Psoas muscle (tissue), 8 donors: Measurements from ENCODE around the gene TNFSF10. TPM values are rescaled to one million over a fixed set of nuclear protein-coding genes. Genes with fewer than 3 reads are reported as not detected.

ENCODE experiments used
- ATAC-seq, 4 donors: fragments of 200-7000 bp; cut with Tn5 transposase; one replicate each; pipeline ENCODE4 v1.9.1; 2020; ENCODE audit warnings: moderate library complexity in 3 of 4, mild to moderate bottlenecking in 2 of 4
- DNase-seq, 2 donors: peaks; one replicate each; pipeline ENCODE4 v3.0.0-alpha.2; 2020
- H3K27ac ChIP-seq: fragments of 200-600 bp; one replicate; pipeline ENCODE4 v1.8.0; 2022
- H3K27me3 ChIP-seq, 3 donors: fragments of 200-600 bp in 1 of 3; one replicate each; pipeline versions ENCODE4 v1.6.1 to v1.8.0; 2013 to 2022; ENCODE audit warnings: low read length in 2 of 3, mild to moderate bottlenecking in 2 of 3, moderate library complexity in 1 of 3; ENCODE audit not compliant: insufficient read depth in 3 of 3
- H3K36me3 ChIP-seq, 2 donors: fragments of 200-600 bp in 1 of 2; one replicate each; pipeline versions ENCODE4 v1.6.1 to v1.8.0; 2013 to 2022; ENCODE audit warnings: low read depth in 1 of 2, mild to moderate bottlenecking in 1 of 2, moderate library complexity in 1 of 2; ENCODE audit not compliant: insufficient read depth in 1 of 2
- H3K4me1 ChIP-seq: fragments of 200-600 bp; one replicate; pipeline ENCODE4 v1.8.0; 2022
- H3K4me3 ChIP-seq: fragments of 200-600 bp; one replicate; pipeline ENCODE4 v1.8.0; 2022; ENCODE audit warnings: mild to moderate bottlenecking
- H3K9me3 ChIP-seq: fragments of 200-600 bp; one replicate; pipeline ENCODE4 v1.8.0; 2022
- CTCF ChIP-seq: fragments of 200-600 bp; IDR thresholded peaks from one replicate; pipeline ENCODE4 v1.8.0; 2022; ENCODE audit warnings: antibody characterized with exemption
- WGBS, 3 donors: extraction: QIAGEN DNeasy Blood & Tissue Kit; methylation state at CpG; one replicate each; pipeline versions ENCODE4 v1.1.6 to v1.1.7; 2013; 5-methylcytosine and 5-hydroxymethylcytosine counted together
- intact Hi-C, 2 donors: fragments of 100-400 bp; cut with DNase I; formaldehyde crosslinking; loops; one replicate each; pipeline versions ENCODE4 v1.11.0 to v1.14.2; 2022
- polyA plus RNA-seq, 3 donors: library from polyadenylated mRNA; stranded (reverse); fragments of 200-250 nt; gene quantifications; one replicate each; pipeline ENCODE4 v1.2.3, GENCODE V29; 2013
- total RNA-seq, 4 donors: library from RNA; stranded (reverse); fragmentation: NEBNext Ultra II Directional in 2 of 4; extraction: Animal tissue kit (Norgen Biotek cat#: 25700) in 2 of 4; gene quantifications; one replicate each; pipeline versions ENCODE4 v1.2.1 to v1.2.4, GENCODE V29; 2021 to 2023
- donor health status: healthy with polysubstance abuse.
- donor health status: DM: no; HTN: no; CAD: no; lungs with moderate emphysema.
- donor health status: Bipolar disorder and iron deficiency.
- donor health status: healthy.
- donor health status: DM: yes; HTN: yes; CAD: no.
- donor health status: DM: no; HTN: no; CAD: no.
- donor health status: DM: no; HTN: no; CAD: no.
- donor health status: DM: yes; HTN: yes; CAD: no.

TNFSF10 gene
- total and polyA plus RNA-seq, 7 donors: 5.5 to 18.6 (median 10.0) TPM

DNA sequence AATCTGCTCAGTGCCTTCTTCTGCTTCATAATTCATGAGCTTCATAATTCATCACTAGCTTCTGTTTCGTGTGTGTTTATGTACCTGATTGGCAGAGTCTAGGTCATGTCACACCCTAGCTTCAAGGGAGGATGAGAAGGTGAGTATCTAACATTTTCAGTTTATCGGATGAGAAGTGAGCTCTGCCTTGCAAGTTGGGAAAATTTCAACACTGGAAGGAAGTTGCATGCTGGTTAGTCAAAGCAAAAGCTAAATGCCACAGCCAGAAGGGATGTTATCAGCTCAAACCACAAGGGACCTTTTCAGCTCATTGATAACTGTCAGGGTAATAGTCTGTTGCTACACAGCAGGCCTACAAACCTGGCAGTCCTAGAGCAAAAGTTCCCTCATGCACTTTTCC, 7.3 kb upstream of the TNFSF10 start:
- DNase-seq (no peak), ATAC-seq (no peak)
- no peak overlapping the region for H3K27ac ChIP-seq
- WGBS, 3 donors: 77 to 81% (median 77%) methylated on average over 2 of the region's 2 CpGs
- TF ChIP-seq CTCF: no peak
- no peak overlapping the region for H3K4me3 ChIP-seq
- intact Hi-C loops: no loop called here
- H3K9me3 ChIP-seq: no peaks in the 10 kb centered on the region
- no peaks in the 10 kb centered on the region for H3K36me3 ChIP-seq
- H3K4me1 ChIP-seq: no peaks in the 10 kb centered on the region
- no peaks in the 10 kb centered on the region for H3K27me3 ChIP-seq

DNA sequence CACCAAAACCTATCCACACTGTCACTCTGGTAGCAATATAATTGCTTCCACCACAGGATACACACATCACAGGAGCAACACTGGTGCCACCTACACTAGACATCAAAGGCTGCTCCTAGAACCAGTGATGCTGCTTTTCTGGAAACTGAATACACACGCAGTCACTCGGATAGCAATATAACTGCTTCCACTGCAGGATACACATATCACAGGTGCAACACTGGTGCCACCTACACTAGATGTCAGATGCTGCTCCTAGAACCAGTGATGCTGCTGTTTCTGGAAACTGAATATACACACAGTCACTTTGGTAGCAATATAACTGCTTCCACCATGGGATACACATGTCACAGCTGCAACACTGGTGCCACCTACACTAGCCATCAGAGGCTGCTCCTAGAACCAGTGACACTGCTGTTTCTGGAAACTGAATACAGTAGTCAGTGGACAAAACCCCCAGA, 6.9 kb upstream of the TNFSF10 start:
- ATAC-seq (no peak), DNase-seq (no peak)
- intact Hi-C loops: no loop called here
- WGBS, 3 donors: 86 to 91% (median 89%) methylated on average over 2 of the region's 2 CpGs
- Histone ChIP-seq H3K4me1 (no peaks in the 10 kb centered on the region), H3K9me3 (no peaks in the 10 kb centered on the region), H3K27me3 (no peaks in the 10 kb centered on the region), H3K36me3 (no peaks in the 10 kb centered on the region), H3K4me3 (no peak overlapping the region), H3K27ac (no peak overlapping the region)
- TF ChIP-seq CTCF: no peak

GRCh38 chr3:172528677-172529076, 5.4 kb upstream of the TNFSF10 start:
- no peaks in the 10 kb centered on the region for H3K4me1 ChIP-seq
- intact Hi-C loops: no loop called here
- DNase-seq (no peak), ATAC-seq (no peak)
- no peak overlapping the region for H3K4me3 ChIP-seq
- TF ChIP-seq CTCF: no peak
- no peak overlapping the region for H3K27ac ChIP-seq
- no peaks in the 10 kb centered on the region for H3K9me3 ChIP-seq
- 90 to 92% (median 91%) methylated on average over 3 of the region's 3 CpGs for WGBS, 3 donors
- H3K27me3 ChIP-seq: no peaks in the 10 kb centered on the region
- H3K36me3 ChIP-seq: no peaks in the 10 kb centered on the region

DNA sequence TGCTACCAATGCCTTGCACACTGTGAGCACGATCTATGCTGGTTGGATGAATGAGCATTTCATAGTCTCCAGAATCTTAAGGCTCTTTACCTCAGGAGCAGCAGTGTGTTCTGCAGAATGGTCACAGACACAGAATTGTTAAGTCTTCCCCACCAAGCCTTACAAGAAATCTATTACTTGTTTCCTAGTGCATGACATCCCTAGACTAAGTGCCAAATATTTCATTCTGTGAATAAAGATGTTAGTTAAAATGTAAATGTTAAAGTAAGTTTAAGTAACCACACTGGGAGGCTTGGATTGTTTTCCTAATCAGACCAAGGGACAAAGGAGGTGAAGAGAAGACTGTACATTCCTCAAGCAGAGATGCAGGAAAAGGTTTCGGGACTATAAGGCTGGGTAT, 4.1 kb upstream of the TNFSF10 start:
- WGBS, 3 donors: 90 to 92% (median 91%) methylated on average over 2 of the region's 2 CpGs
- no peaks in the 10 kb centered on the region for H3K27me3 ChIP-seq
- no peak overlapping the region for H3K27ac ChIP-seq
- no peak overlapping the region for H3K4me3 ChIP-seq
- H3K4me1 ChIP-seq: no peaks in the 10 kb centered on the region
- TF ChIP-seq CTCF: no peak
- intact Hi-C loops: no loop called here
- ATAC-seq (no peak), DNase-seq (no peak)
- H3K36me3 ChIP-seq: no peaks in the 10 kb centered on the region
- H3K9me3 ChIP-seq: no peaks in the 10 kb centered on the region

- no peaks in the 10 kb centered on the region for H3K36me3 ChIP-seq
- H3K9me3 ChIP-seq: no peaks in the 10 kb centered on the region
- no peaks in the 10 kb centered on the region for H3K27me3 ChIP-seq
- intact Hi-C loops: no loop called here
- H3K4me1 ChIP-seq: no peaks in the 10 kb centered on the region
- ATAC-seq (no peak), DNase-seq (no peak)
- no peak for TF ChIP-seq CTCF
- 91 to 94% (median 93%) methylated on average over 16 to 18 of the region's 18 CpGs for WGBS, 3 donors
- H3K4me3 ChIP-seq: no peak overlapping the region
- H3K27ac ChIP-seq: no peak overlapping the region
These were observed 1.9 kb upstream of the TNFSF10 start for GRCh38 chr3:172525116-172525613.
